Hematopoietic multipotent progenitor cell treated with erythropoietin and hydrocortisone succinate and interleukin-3 and kit ligand, for 8 days (in vitro differentiated cells): ENCODE results near the gene CMTM2.

Source experiments
- DNase-seq: peaks from one replicate; pipeline ENCODE4 v3.0.0-alpha.2; 2015

CMTM2 gene, protein sequence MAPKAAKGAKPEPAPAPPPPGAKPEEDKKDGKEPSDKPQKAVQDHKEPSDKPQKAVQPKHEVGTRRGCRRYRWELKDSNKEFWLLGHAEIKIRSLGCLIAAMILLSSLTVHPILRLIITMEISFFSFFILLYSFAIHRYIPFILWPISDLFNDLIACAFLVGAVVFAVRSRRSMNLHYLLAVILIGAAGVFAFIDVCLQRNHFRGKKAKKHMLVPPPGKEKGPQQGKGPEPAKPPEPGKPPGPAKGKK

DNA sequence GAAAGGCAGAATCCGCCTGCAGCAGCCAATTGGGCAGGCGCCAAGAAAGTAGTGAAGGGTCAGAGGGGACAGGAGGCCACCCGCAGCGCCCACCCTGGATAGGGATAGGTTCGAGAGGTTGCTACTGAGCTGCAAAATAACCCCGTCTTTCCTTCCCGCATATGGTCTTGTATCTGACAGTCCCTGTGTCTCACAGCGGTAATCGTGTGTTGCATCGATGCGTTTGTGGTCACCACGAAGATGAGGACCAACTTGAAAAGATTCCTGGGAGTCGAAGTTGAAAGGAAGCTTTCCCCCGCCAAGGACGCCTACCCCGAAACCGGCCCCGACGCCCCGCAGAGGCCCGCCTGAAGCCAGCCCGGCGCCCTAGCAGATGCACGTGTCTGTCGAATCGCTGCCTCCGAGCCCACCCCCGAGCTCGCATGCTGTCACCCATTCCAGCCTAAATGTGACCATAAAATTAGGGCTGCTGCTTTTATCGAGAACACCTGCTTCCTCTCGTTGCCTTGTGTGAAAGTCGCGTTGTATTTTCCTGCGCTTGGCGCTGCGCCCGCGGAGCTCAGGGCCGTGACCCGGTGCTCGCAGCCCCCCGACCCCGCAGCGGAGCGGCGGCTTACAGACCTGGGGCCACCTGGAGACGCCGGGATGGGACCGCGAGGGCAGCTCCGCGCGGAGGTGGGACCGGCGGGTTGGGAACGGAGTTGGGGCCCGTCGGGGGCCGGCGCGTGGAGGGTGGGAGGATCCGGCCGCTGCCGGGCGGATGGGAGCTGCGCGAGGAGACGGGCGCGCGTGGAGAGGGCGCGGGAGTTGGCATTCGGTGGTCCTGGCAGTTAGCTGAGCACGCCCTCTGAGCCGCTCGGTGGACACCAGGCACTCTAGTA lies at the start of gene CMTM2:
Gene CMTM2 (plus strand): TSS at position 813 of the 881 bp plus-strand sequence. CDS start 145 bp downstream, outside the sequence.
- DNase-seq: peak; percentile 33

- no peak for DNase-seq
Observed at GRCh38 chr16:66529475-66529874, 49.8 kb upstream of the CMTM2 start.

DNA sequence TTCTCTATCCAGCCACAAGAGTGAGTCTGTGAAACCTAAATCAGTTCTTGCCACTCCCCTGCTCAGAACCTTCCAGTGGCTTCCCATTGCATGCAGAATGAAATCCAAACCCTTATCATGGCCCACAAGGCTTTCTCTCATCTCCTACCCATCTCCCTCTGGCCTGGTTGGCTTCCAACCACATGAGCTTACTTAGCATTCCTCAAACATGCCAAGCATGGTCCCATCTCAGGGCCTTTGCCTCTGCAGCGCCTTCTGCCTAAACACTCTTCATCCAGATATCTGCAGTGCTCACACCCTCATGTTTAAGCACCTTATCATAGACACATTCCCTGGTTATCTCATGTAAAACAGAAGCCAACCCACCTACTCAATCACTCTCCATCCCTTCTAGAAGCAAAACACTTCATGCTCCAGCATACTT lies 44.9 kb upstream of the CMTM2 start:
- peak; percentile 76 for DNase-seq

DNA sequence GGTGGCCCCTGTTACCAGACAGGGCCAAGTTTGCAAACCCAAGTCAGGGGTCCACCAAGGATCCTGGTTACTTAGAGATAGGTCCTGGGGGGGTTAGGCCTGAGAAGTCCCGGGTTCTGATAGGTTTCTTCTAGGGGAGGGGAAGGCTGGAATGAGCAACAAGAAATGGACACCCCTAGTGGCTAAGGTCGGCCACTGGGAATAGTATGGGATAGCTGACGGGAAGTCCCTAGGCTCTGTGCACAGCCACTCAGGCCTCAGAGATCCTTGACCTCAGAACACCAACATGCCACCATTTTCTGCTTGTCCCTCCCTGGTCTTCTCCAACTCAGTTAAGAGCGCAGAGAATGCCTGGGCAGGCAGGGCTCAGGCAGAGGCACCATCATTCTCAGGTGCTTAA lies 42.7 kb upstream of the CMTM2 start:
- DNase-seq: no peak

GRCh38 chr16:66537236-66537635 lies 42.0 kb upstream of the CMTM2 start:
- no peak for DNase-seq

GRCh38 chr16:66538910-66539309 lies 40.4 kb upstream of the CMTM2 start:
- DNase-seq: no peak

- DNase-seq: no peak
Observed at GRCh38 chr16:66539623-66540469, 39.4 kb upstream of the CMTM2 start.

GRCh38 chr16:66541388-66542355 lies 37.6 kb upstream of the CMTM2 start:
- DNase-seq: no peak

GRCh38 chr16:66542396-66542795 lies 36.9 kb upstream of the CMTM2 start:
- DNase-seq: no peak

GRCh38 chr16:66543541-66543940 lies 35.7 kb upstream of the CMTM2 start:
- no peak for DNase-seq

DNA sequence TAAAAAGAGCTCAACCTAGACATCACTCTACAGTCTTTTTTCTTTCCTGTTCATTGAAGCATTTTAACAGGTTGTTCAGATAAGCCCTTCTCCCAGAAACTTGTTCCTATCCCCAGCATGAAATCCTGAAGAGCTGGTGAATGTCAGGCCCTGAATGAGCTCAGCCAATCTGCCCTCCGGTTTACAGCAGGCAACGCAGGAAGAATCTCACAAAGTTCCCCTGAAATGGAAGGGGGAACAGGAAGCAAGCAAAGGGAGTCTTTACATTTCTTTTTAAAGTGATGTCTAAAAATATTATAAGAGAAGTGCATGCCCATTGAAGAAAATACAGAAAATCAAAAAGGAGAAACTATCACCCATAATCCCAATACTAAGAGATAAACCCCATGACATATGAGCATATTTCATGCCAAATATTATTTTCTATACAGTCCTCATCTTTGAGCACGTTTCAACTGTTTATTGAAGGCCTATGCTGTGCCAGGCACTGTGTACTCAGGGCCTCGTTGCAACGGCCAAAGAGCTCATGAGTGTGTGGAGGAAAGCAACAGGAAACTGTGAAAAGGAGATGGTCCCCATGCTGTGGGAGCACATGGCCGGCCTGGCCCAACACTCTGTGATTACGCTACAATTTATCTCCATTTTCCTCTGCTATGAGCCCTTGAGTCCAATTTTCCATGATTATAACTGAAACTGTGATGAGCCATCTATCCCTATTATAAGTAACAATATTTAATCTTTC lies 35.1 kb upstream of the CMTM2 start:
- no peak for DNase-seq

DNA sequence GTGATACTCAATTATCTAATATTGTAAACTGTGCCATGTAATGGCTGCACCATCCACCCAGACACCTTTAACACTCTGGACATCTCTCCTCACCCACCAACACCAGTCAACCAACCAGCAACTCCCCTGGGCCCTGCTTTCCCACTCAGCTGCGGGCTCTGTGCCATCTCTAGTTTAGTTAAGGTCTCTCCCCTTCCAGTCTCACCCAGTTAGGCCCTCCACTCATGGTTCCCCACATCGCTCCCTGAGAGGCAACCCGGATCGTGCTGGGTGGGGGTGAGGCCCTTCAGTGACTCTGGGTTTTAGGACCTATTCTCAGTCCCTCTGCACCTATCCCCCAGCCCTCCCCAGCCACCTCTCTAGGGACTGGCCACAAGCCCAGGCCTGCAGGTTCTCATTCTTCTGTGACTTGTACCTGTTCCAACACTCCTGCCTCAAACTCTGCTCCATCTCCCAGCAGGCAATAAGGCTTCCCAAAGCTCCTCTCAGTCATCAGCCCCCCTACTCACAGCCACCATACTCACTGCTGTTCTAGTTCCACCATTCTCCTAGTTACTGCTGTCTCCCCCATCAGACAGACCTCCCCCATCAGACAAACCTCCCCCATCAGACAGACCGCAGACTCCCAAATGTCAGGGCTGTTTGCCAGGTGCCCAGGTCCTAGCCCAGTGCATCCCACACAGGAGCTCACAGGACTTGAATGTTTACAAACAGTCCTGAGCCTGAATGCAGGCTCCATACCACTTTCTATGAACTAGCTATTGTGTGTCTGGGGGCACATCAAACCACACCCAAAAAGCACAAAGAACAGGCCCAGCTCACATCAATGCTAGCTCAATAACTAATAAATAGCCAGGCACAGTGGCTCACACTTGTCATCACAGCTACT lies 31.9 kb upstream of the CMTM2 start:
- DNase-seq: no peak

GRCh38 chr16:66548068-66548467 lies 31.2 kb upstream of the CMTM2 start:
- no peak for DNase-seq

GRCh38 chr16:66548868-66549267 lies 30.4 kb upstream of the CMTM2 start:
- no peak for DNase-seq

GRCh38 chr16:66549284-66550131 lies 29.8 kb upstream of the CMTM2 start, which contains the start of gene TK2:
TK2 (minus strand) TSS chr16:66550122; CDS start chr16:66550061, 61 bp downstream.
- peak; percentile 46 for DNase-seq

- peak; percentile 77 for DNase-seq
Observed at GRCh38 chr16:66551348-66551759, 27.9 kb upstream of the CMTM2 start.

- no peak for DNase-seq
Observed at GRCh38 chr16:66551788-66552285, 27.4 kb upstream of the CMTM2 start.

DNA sequence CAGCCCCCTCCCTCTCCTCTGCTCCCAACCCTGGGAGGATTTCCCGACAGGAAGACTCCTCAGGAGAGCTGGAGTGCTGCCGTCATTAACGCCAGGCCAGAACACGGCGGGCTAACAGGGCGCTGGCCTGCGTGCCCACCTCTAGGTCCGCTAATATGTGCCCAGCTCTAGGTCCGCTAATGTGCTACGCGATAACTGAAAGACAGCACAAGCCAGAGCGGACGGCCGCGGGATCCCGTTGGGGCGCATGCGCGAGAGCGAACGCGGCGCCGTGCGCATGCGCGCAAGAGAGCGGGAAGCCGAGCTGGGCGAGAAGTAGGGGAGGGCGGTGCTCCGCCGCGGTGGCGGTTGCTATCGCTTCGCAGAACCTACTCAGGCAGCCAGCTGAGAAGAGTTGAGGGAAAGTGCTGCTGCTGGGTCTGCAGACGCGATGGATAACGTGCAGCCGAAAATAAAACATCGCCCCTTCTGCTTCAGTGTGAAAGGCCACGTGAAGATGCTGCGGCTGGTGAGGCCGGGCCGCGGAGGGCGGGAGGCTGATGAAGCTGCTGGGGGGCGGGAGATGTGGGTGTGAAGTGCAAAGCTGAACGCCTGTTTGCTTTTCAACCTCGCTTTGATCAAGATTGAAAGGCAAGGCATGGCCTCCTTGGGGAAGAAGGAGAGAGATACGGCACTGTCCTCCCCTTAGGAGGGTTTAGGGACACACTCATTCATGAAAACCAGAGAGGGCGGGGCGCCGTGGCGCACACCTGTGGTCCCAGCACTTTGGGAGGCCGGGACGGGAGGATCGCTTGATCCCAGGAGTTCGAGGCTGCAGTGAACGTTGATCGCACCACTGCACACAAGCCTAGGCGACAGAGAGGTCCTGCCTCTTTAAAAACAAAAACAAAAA lies 26.7 kb upstream of the CMTM2 start, which contains the start of gene CKLF:
Gene CKLF (plus strand): TSS at position 291 of the 892 bp plus-strand sequence. CDS start 140 bp downstream, at position 431.
- DNase-seq: peak; percentile 91
